ENCODE data around the gene MED17.

DNA sequence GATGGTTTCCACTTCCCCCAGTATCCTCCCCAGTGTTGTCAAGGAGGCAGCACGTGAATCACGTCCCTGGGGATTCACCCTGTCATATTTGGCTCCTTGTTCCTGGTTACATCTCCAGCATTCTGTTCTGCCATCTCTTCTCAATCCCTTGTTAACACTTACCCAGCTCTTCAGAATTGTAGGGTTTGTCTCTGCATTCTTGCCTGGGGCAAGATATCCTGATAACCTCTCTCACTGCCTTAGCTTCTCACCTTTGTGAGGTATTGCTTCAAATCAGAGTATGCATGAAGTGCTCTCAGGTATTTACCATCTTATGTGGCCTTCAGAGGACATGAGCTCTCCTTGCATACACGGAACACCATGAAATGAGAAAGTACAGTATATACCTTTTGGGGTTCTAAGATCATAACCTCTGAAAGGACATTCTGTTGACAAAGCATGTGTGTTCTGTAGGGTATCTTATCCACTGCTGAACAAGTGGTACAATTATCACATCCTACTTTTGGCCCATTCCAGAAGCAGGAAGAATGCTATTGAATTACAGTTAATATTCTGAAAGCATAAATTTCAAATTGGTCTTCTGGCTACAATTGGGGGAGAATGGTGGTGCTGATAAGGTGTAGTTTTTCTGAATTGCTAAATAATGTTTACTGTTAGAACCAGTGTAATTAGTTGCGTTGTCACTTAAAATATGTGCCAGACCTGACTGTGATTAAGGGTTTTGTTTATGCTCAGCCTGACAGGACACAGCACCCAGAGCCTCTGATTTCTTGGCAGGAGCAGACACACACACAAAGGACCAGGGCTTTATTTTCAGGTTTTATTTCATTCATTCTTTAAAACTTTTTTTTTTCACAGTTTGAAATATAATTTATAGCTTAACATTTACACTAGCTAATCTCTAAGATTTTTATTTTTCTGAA is 33.6 kb downstream of the MED17 start:
- TF ChIP-seq, protein P1, sequence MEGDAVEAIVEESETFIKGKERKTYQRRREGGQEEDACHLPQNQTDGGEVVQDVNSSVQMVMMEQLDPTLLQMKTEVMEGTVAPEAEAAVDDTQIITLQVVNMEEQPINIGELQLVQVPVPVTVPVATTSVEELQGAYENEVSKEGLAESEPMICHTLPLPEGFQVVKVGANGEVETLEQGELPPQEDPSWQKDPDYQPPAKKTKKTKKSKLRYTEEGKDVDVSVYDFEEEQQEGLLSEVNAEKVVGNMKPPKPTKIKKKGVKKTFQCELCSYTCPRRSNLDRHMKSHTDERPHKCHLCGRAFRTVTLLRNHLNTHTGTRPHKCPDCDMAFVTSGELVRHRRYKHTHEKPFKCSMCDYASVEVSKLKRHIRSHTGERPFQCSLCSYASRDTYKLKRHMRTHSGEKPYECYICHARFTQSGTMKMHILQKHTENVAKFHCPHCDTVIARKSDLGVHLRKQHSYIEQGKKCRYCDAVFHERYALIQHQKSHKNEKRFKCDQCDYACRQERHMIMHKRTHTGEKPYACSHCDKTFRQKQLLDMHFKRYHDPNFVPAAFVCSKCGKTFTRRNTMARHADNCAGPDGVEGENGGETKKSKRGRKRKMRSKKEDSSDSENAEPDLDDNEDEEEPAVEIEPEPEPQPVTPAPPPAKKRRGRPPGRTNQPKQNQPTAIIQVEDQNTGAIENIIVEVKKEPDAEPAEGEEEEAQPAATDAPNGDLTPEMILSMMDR (IDR thresholded peaks at IDR 0.05 in 8 of 11, conservative IDR thresholded peaks at IDR 0.05 in 3 of 11): no peak
- TF ChIP-seq POLR2AphosphoS5 (IDR thresholded peaks at IDR 0.05): no peak
